ENCODE results near the gene IFIT1B.

IFIT1B gene

DNA sequence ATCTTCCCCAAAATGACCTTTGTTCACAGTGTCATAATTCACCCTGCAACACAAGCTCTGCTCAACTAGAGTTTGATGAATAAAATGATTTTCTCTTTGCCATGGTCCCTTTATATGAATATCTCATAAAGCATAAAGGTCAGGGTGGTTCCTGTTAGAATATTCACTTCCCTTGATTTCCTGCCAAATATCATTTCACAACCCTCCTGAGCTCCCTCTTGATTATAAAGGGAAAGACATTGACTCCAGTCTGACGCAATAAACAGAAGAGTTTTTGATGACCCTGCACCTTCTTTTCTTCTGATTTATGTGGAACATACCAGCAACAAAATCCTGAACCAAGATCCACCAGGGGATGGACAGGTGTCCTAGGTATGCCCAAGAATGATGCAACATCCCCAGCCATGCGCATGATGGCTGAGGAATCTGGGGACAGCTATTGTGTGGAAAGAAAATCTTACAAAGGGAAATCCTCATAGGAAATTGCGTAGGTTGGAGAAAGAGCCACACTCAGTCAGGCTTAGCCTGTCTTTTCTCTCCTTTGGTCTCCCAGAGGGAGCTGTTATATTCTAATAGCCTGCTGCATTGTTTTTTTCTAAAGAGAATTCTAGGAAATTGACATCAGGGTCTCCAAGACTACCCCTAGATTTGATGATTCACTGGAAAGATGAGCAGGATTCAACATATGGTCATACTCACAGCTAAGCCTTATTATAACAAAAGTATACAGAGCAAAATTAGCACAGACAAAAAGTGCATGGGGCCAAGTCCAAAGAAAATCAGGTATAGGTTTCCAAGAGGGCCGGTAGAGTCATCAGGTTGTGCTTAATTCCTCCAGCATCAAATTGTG lies 31.2 kb upstream of the IFIT1B start:
- ChIA-PET CTCF (interaction anchor here (0.7 kb wide), 1 partner anchor 17 kb away, joined by 3 read pairs; no protein-coding TSS in a partner anchor), POLR2A (no interaction called here)
- Histone ChIP-seq H3K27ac (ENCODE audit: extremely low read depth, low read depth, low read length) (no peak overlapping the region), H3K4me3 (ENCODE audit: low read depth, low read length) (no peak overlapping the region), H3K36me3 (ENCODE audit: control insufficient read depth in 2 of 2, insufficient read depth in 1 of 2, low read length in 2 of 2) (no peaks in the 10 kb centered on the region), H3K9me3 (ENCODE audit: control insufficient read depth, insufficient read depth, low read depth, low read length) (no peaks in the 10 kb centered on the region), H3K4me1 (ENCODE audit: control insufficient read depth, insufficient read depth, low read length) (no peaks in the 10 kb centered on the region)
- no peak for TF ChIP-seq ZNF571 (tag by site-specific recombination; IDR thresholded peaks at IDR 0.05)
- no peak for TF ChIP-seq ZNF366 (tag by site-specific recombination; conservative IDR thresholded peaks at IDR 0.05)
- TF ChIP-seq ZNF416 (tag by site-specific recombination; IDR thresholded peaks at IDR 0.05) = no peak
- TF ChIP-seq, protein P1, sequence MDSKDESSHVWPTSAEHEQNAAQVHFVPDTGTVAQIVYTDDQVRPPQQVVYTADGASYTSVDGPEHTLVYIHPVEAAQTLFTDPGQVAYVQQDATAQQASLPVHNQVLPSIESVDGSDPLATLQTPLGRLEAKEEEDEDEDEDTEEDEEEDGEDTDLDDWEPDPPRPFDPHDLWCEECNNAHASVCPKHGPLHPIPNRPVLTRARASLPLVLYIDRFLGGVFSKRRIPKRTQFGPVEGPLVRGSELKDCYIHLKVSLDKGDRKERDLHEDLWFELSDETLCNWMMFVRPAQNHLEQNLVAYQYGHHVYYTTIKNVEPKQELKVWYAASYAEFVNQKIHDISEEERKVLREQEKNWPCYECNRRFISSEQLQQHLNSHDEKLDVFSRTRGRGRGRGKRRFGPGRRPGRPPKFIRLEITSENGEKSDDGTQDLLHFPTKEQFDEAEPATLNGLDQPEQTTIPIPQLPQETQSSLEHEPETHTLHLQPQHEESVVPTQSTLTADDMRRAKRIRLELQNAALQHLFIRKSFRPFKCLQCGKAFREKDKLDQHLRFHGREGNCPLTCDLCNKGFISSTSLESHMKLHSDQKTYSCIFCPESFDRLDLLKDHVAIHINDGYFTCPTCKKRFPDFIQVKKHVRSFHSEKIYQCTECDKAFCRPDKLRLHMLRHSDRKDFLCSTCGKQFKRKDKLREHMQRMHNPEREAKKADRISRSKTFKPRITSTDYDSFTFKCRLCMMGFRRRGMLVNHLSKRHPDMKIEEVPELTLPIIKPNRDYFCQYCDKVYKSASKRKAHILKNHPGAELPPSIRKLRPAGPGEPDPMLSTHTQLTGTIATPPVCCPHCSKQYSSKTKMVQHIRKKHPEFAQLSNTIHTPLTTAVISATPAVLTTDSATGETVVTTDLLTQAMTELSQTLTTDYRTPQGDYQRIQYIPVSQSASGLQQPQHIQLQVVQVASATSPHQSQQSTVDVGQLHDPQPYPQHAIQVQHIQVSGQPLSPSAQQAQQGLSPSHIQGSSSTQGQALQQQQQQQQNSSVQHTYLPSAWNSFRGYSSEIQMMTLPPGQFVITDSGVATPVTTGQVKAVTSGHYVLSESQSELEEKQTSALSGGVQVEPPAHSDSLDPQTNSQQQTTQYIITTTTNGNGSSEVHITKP (tag by site-specific recombination; IDR thresholded peaks at IDR 0.05) = no peak
- TF ChIP-seq, protein P2, sequence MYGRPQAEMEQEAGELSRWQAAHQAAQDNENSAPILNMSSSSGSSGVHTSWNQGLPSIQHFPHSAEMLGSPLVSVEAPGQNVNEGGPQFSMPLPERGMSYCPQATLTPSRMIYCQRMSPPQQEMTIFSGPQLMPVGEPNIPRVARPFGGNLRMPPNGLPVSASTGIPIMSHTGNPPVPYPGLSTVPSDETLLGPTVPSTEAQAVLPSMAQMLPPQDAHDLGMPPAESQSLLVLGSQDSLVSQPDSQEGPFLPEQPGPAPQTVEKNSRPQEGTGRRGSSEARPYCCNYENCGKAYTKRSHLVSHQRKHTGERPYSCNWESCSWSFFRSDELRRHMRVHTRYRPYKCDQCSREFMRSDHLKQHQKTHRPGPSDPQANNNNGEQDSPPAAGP (tag by site-specific recombination; IDR thresholded peaks at IDR 0.05) = no peak
- no peak for TF ChIP-seq KLF8 (tag by site-specific recombination; IDR thresholded peaks at IDR 0.05)
- no peak for TF ChIP-seq FEZF1 (tag by site-specific recombination; IDR thresholded peaks at IDR 0.05)
- no peak for TF ChIP-seq ZBTB7A (tag by site-specific recombination; IDR thresholded peaks at IDR 0.05; ENCODE audit: low read depth)

DNA sequence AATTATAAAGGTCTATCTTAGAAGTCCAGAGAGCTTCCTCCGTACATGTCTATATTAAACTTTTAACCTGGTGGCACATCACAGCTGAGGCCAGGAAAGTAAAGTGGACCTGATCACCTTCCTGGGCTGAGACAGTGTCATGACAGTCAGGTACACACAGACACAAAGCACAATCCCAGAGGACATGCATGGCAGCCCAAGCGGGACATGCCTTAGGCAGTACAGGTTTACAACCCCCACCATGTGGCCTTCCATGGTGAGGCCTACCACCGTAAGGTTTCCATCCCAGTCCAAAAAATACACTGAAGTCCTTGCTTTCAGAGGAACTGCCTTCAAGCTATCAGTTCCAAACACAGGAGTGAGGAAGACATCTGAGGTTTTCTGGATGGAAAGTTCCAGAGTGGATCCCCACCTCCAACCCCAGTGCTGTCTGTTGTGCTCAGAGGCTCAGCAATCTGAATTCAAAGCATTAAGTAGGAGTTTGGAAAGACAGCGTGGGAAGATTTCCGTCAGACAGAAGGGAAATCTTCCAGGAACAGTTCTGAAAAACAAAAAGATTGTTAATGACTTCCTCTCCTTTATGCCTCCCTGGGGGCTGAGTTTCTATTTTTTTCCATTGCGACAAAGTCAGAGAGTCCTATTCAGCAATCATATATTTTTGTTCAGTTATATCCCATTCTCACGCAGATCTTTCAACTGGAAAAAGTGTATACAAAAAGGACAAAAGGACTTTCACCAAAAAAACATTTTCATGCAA lies 30.0 kb upstream of the IFIT1B start:
- CTCF ChIA-PET = no interaction called here
- no peaks in the 10 kb centered on the region for H3K4me1 ChIP-seq (ENCODE audit: control insufficient read depth, insufficient read depth, low read length)

DNA sequence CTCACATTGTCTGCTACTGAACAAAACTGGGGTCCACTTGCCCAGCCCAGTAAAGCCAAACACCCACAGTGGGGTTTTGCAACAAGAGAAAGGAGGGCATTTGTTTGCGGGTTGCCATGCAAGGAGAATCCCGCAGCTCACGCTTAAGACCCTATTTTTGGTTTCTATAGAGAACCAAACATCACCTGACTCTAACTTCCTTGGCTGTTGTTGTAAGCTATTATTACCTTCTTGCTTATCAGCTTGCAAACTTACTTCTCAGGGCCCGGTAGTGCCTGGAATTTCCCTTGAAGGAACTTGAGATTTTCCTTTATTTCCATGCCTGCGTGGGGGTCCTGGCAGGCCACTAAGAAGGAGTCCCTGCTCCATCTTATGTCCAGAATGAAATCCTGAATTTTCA lies 29.4 kb upstream of the IFIT1B start:
- ChIA-PET POLR2A (no interaction called here), CTCF (no interaction called here)
- no peaks in the 10 kb centered on the region for H3K4me1 ChIP-seq (ENCODE audit: control insufficient read depth, insufficient read depth, low read length)
- H3K36me3 ChIP-seq (ENCODE audit: control insufficient read depth in 2 of 2, insufficient read depth in 1 of 2, low read length in 2 of 2) = no peaks in the 10 kb centered on the region
- no peak for TF ChIP-seq ZNF112 (tag by site-specific recombination; IDR thresholded peaks at IDR 0.05)
- TF ChIP-seq ZNF473 (tag by site-specific recombination; IDR thresholded peaks at IDR 0.05) = no peak
- no peak for TF ChIP-seq KLF8 (tag by site-specific recombination; IDR thresholded peaks at IDR 0.05)
- TF ChIP-seq ZNF777 (tag by site-specific recombination; IDR thresholded peaks at IDR 0.05; ENCODE audit: borderline replicate concordance) = no peak
- TF ChIP-seq, protein P3, sequence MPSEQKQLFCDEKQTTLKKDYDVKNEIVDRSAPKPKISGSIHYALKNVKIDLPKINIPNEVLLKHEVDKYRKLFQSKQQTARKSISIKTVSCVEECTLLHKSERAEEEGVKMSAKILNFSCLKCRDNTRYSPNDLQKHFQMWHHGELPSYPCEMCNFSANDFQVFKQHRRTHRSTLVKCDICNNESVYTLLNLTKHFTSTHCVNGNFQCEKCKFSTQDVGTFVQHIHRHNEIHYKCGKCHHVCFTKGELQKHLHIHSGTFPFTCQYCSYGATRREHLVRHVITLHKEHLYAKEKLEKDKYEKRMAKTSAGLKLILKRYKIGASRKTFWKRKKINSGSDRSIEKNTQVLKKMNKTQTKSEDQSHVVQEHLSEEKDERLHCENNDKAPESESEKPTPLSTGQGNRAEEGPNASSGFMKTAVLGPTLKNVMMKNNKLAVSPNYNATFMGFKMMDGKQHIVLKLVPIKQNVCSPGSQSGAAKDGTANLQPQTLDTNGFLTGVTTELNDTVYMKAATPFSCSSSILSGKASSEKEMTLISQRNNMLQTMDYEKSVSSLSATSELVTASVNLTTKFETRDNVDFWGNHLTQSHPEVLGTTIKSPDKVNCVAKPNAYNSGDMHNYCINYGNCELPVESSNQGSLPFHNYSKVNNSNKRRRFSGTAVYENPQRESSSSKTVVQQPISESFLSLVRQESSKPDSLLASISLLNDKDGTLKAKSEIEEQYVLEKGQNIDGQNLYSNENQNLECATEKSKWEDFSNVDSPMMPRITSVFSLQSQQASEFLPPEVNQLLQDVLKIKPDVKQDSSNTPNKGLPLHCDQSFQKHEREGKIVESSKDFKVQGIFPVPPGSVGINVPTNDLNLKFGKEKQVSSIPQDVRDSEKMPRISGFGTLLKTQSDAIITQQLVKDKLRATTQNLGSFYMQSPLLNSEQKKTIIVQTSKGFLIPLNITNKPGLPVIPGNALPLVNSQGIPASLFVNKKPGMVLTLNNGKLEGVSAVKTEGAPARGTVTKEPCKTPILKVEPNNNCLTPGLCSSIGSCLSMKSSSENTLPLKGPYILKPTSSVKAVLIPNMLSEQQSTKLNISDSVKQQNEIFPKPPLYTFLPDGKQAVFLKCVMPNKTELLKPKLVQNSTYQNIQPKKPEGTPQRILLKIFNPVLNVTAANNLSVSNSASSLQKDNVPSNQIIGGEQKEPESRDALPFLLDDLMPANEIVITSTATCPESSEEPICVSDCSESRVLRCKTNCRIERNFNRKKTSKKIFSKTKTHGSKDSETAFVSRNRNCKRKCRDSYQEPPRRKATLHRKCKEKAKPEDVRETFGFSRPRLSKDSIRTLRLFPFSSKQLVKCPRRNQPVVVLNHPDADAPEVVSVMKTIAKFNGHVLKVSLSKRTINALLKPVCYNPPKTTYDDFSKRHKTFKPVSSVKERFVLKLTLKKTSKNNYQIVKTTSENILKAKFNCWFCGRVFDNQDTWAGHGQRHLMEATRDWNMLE (tag by site-specific recombination; conservative IDR thresholded peaks at IDR 0.05; ENCODE audit: low read depth) = no peak
- TF ChIP-seq ZNF169 (tag by site-specific recombination; IDR thresholded peaks at IDR 0.05) = no peak
- TF ChIP-seq ZNF24 (tag by site-specific recombination; IDR thresholded peaks at IDR 0.05) = no peak
- no peak for TF ChIP-seq ZNF37A (tag by site-specific recombination; IDR thresholded peaks at IDR 0.05)
- TF ChIP-seq ZNF514 (tag by site-specific recombination; IDR thresholded peaks at IDR 0.05) = no peak
- no peak overlapping the region for H3K4me3 ChIP-seq (ENCODE audit: low read depth, low read length)
- no peaks in the 10 kb centered on the region for H3K9me3 ChIP-seq (ENCODE audit: control insufficient read depth, insufficient read depth, low read depth, low read length)
- H3K27ac ChIP-seq (ENCODE audit: extremely low read depth, low read depth, low read length) = no peak overlapping the region

More for the DNA sequence above, 30.0 kb upstream of the IFIT1B start:
- H3K4me3 ChIP-seq (ENCODE audit: low read depth, low read length) = no peak overlapping the region
- H3K36me3 ChIP-seq (ENCODE audit: control insufficient read depth in 2 of 2, insufficient read depth in 1 of 2, low read length in 2 of 2) = no peaks in the 10 kb centered on the region
- H3K27ac ChIP-seq (ENCODE audit: extremely low read depth, low read depth, low read length) = no peak overlapping the region
- H3K9me3 ChIP-seq (ENCODE audit: control insufficient read depth, insufficient read depth, low read depth, low read length) = no peaks in the 10 kb centered on the region
- no peak for TF ChIP-seq ZNF621 (tag by site-specific recombination; IDR thresholded peaks at IDR 0.05)
- TF ChIP-seq, protein P4, sequence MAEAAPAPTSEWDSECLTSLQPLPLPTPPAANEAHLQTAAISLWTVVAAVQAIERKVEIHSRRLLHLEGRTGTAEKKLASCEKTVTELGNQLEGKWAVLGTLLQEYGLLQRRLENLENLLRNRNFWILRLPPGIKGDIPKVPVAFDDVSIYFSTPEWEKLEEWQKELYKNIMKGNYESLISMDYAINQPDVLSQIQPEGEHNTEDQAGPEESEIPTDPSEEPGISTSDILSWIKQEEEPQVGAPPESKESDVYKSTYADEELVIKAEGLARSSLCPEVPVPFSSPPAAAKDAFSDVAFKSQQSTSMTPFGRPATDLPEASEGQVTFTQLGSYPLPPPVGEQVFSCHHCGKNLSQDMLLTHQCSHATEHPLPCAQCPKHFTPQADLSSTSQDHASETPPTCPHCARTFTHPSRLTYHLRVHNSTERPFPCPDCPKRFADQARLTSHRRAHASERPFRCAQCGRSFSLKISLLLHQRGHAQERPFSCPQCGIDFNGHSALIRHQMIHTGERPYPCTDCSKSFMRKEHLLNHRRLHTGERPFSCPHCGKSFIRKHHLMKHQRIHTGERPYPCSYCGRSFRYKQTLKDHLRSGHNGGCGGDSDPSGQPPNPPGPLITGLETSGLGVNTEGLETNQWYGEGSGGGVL (tag by site-specific recombination; IDR thresholded peaks at IDR 0.05) = no peak
- POLR2A ChIA-PET = no interaction called here
